ENCODE data around the gene MORN3.
"Not testable (repeated sequence)": the region's sequence is repeated elsewhere in the genome, so short reads cannot be mapped to it uniquely, and the experiment has no call there.

DNA sequence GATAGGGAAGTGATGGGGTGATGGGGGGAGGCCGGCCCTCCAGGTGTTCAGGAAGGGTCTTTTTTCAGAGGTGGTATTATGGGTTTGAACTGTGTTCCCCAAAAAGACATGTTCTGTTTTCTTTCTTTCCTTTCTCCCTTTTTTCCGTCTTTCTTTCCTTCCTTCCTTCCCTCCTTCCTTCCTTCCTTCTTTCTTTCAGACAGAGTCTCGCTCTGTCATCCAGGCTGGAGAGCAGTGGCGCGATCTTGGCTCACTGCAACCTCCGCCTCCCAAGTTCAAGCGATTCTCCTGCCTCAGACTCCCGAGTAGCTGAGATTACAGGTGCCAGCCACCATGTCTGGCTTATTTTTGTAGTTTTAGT, 39.6 kb upstream of the MORN3 start:
- not testable (repeated sequence) for TF ChIP-seq BACH1 (IDR thresholded peaks at IDR 0.05; ENCODE audit: low read length); ZNF274 (IDR thresholded peaks at IDR 0.05; ENCODE audit: borderline replicate concordance, extremely low read depth, low read length); TEAD4 (IDR thresholded peaks at IDR 0.05; ENCODE audit: low read depth, low read length); FOSL1 (IDR thresholded peaks at IDR 0.05; ENCODE audit: insufficient read depth, low read depth, low read length); EP300 (IDR thresholded peaks at IDR 0.05; ENCODE audit: borderline replicate concordance in 1 of 2, low read depth in 2 of 2, low read length in 2 of 2)
- TF ChIP-seq, protein P1, sequence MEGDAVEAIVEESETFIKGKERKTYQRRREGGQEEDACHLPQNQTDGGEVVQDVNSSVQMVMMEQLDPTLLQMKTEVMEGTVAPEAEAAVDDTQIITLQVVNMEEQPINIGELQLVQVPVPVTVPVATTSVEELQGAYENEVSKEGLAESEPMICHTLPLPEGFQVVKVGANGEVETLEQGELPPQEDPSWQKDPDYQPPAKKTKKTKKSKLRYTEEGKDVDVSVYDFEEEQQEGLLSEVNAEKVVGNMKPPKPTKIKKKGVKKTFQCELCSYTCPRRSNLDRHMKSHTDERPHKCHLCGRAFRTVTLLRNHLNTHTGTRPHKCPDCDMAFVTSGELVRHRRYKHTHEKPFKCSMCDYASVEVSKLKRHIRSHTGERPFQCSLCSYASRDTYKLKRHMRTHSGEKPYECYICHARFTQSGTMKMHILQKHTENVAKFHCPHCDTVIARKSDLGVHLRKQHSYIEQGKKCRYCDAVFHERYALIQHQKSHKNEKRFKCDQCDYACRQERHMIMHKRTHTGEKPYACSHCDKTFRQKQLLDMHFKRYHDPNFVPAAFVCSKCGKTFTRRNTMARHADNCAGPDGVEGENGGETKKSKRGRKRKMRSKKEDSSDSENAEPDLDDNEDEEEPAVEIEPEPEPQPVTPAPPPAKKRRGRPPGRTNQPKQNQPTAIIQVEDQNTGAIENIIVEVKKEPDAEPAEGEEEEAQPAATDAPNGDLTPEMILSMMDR (IDR thresholded peaks at IDR 0.05; ENCODE audit: control extremely low read depth in 1 of 3, insufficient read depth in 1 of 3, low read depth in 1 of 3, low read length in 3 of 3) = not testable (repeated sequence)
- TF ChIP-seq, protein P2, sequence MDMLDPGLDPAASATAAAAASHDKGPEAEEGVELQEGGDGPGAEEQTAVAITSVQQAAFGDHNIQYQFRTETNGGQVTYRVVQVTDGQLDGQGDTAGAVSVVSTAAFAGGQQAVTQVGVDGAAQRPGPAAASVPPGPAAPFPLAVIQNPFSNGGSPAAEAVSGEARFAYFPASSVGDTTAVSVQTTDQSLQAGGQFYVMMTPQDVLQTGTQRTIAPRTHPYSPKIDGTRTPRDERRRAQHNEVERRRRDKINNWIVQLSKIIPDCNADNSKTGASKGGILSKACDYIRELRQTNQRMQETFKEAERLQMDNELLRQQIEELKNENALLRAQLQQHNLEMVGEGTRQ (IDR thresholded peaks at IDR 0.05; ENCODE audit: low read length) = not testable (repeated sequence)

All from H1 (cell line).